Hepatocyte (in vitro differentiated cells): ENCODE results near the gene TBL2. TPM values are rescaled to one million over a fixed set of nuclear protein-coding genes. Genes with fewer than 3 reads are reported as not detected.

Source experiments
- DNase-seq: peaks from one replicate; pipeline ENCODE4 v3.0.0-alpha.2; 2016; ENCODE audit warnings: low spot score
- H2AFZ ChIP-seq: fragments of 200-600 bp; sonication (generic); 2 replicates; pipeline ENCODE4 v1.6.0; 2016; ENCODE audit warnings: antibody characterized with exemption, mild to moderate bottlenecking
- H3K27ac ChIP-seq: fragments of 200-600 bp; sonication (generic); 2 replicates; pipeline ENCODE4 v1.5.1; 2016; ENCODE audit warnings: mild to moderate bottlenecking
- H3K27me3 ChIP-seq: fragments of 200-600 bp; sonication (generic); 2 replicates; pipeline ENCODE4 v1.6.1; 2016
- H3K36me3 ChIP-seq: fragments of 200-600 bp; sonication (generic); replicated peaks from 2 replicates; pipeline ENCODE4 v1.5.1; 2016; ENCODE audit warnings: low read depth; ENCODE audit not compliant: insufficient read depth
- H3K4me1 ChIP-seq: fragments of 200-600 bp; sonication (generic); 2 replicates; pipeline ENCODE4 v1.5.1; 2016; ENCODE audit warnings: mild to moderate bottlenecking, moderate library complexity; ENCODE audit not compliant: insufficient read depth
- H3K4me2 ChIP-seq: fragments of 200-600 bp; sonication (generic); 2 replicates; pipeline ENCODE4 v1.6.0; 2016
- H3K4me3 ChIP-seq: fragments of 200-600 bp; sonication (generic); 2 replicates; pipeline ENCODE4 v1.5.1; 2016; ENCODE audit warnings: mild to moderate bottlenecking
- H3K79me2 ChIP-seq: fragments of 200-600 bp; sonication (generic); 2 replicates; pipeline ENCODE4 v1.6.0; 2017; ENCODE audit warnings: mild to moderate bottlenecking
- H3K9me2 ChIP-seq: fragments of 200-600 bp; sonication (generic); replicated peaks from 2 replicates; pipeline ENCODE4 v1.6.0; 2017; ENCODE audit warnings: mild to moderate bottlenecking; ENCODE audit not compliant: insufficient read depth
- H3K9me3 ChIP-seq: fragments of 200-600 bp; sonication (generic); 2 replicates; pipeline ENCODE4 v1.5.1; 2016; ENCODE audit warnings: low read depth, mild to moderate bottlenecking
- H4K20me1 ChIP-seq: fragments of 200-600 bp; sonication (generic); 2 replicates; pipeline ENCODE4 v1.6.0; 2016; ENCODE audit warnings: mild to moderate bottlenecking; ENCODE audit not compliant: insufficient read depth, poor library complexity, severe bottlenecking
- CTCF ChIP-seq: fragments of 200-600 bp; sonication (generic); IDR thresholded peaks from 2 replicates; pipeline ENCODE4 v1.5.1; 2016; ENCODE audit warnings: antibody characterized with exemption, mild to moderate bottlenecking; ENCODE audit not compliant: poor library complexity
- EZH2 ChIP-seq: fragments of 200-600 bp; sonication (generic); IDR thresholded peaks from 2 replicates; pipeline ENCODE4 v1.6.1; 2016; ENCODE audit warnings: antibody characterized with exemption, mild to moderate bottlenecking, borderline replicate concordance
- EZH2phosphoT487 ChIP-seq: fragments of 200-600 bp; sonication (generic); IDR thresholded peaks from one replicate; pipeline ENCODE4 v1.6.1; 2018; ENCODE audit warnings: antibody characterized with exemption, mild to moderate bottlenecking, low read depth, moderate library complexity; ENCODE audit not compliant: unreplicated experiment, severe bottlenecking
- WGBS: methylation state at CpG from one replicate; pipeline ENCODE4 v1.1.6; 2016; ENCODE audit warnings: low lambda C conversion rate; ENCODE audit errors: missing lambda C conversion rate; 5-methylcytosine and 5-hydroxymethylcytosine counted together
- polyA plus RNA-seq: library from polyadenylated mRNA; unstranded; fragments of >200 nt; fragmentation: Nextera tagmentation; extraction: Ambion mirVana; gene quantifications from 2 replicates; pipeline ENCODE4 v1.2.1, GENCODE V29; 2016
- total RNA-seq: library from RNA; depleted of rRNA; stranded (reverse); fragments of >200 nt; gene quantifications from 2 replicates; pipeline ENCODE4 v1.2.3, GENCODE V29; 2014

The TBL2 gene
- total and polyA plus RNA-seq, 2 experiments from 2014 or later = 55.5 to 73.6 TPM

GRCh38 chr7:73565675-73566340 is 12.6 kb downstream of the TBL2 start:
- Histone ChIP-seq H3K9me3 (no peaks in the 10 kb centered on the region), H3K9me2 (no peaks in the 10 kb centered on the region), H3K79me2 (no peaks in the 10 kb centered on the region), H3K4me2 (no peak overlapping the region), H3K27ac (no peak overlapping the region), H3K4me1 (peaks cover 3% of the 10 kb centered on the region), H4K20me1 (no peaks in the 10 kb centered on the region), H3K27me3 (no peaks in the 10 kb centered on the region), H3K4me3 (no peak overlapping the region), H3K36me3 (no peaks in the 10 kb centered on the region), H2AFZ (no peak overlapping the region)
- TF ChIP-seq EZH2phosphoT487 = no peak
- TF ChIP-seq EZH2 = no peak
- no peak for TF ChIP-seq CTCF
- DNase-seq = no peak
- 78% methylated on average over 7 of the region's 7 CpGs for WGBS

- WGBS = 75% methylated on average over 11 of the region's 11 CpGs
- H3K9me2 ChIP-seq = no peaks in the 10 kb centered on the region
- H2AFZ ChIP-seq = no peak overlapping the region
- peaks cover 15% of the 10 kb centered on the region for H3K79me2 ChIP-seq
- H3K27me3 ChIP-seq = no peaks in the 10 kb centered on the region
- no peak for TF ChIP-seq EZH2phosphoT487
- no peak for TF ChIP-seq CTCF
- TF ChIP-seq EZH2 = no peak
- no peak overlapping the region for H3K27ac ChIP-seq
- H3K9me3 ChIP-seq = no peaks in the 10 kb centered on the region
- DNase-seq = peak; percentile 47
- H3K4me2 ChIP-seq = no peak overlapping the region
- H3K4me3 ChIP-seq = no peak overlapping the region
- H3K36me3 ChIP-seq = no peaks in the 10 kb centered on the region
- peaks cover 14% of the 10 kb centered on the region for H4K20me1 ChIP-seq
- H3K4me1 ChIP-seq = peaks cover 16% of the 10 kb centered on the region
Measured at GRCh38 chr7:73560109-73560835, 18.1 kb downstream of the TBL2 start.

GRCh38 chr7:73557397-73558257 is 20.8 kb downstream of the TBL2 start, which contains the start of gene BCL7B:
TSS of gene BCL7B (minus strand) at chr7:73557690. CDS start at chr7:73557578, 112 bp downstream.
- DNase-seq = peak; percentile 92
- H2AFZ ChIP-seq = peak within 1 kb of the TSS; percentile 84

More at GRCh38 chr7:73557397-73558257, 20.8 kb downstream of the TBL2 start, which contains the start of gene BCL7B:
- Histone ChIP-seq H3K36me3 (no peaks in the 10 kb centered on the region), H4K20me1 (peaks cover 24% of the 10 kb centered on the region), H3K4me2 (peak within 1 kb of the TSS; percentile 91), H3K4me3 (peak within 1 kb of the TSS; percentile 83), H3K79me2 (peaks cover 41% of the 10 kb centered on the region), H3K9me2 (no peaks in the 10 kb centered on the region), H3K4me1 (peaks cover 13% of the 10 kb centered on the region), H3K9me3 (no peaks in the 10 kb centered on the region), H3K27ac (peak within 1 kb of the TSS; percentile 100), H3K27me3 (no peaks in the 10 kb centered on the region)
- TF ChIP-seq EZH2 (no peak), EZH2phosphoT487 (no peak), CTCF (no peak)
- WGBS = 13% methylated on average over 33 of the region's 83 CpGs
